Panc1 (cell line): ENCODE results near the gene GALNT16. TPM values are rescaled to one million over a fixed set of nuclear protein-coding genes. Genes with fewer than 3 reads are reported as not detected.
"Not testable (repeated sequence)": the region's sequence is repeated elsewhere in the genome, so short reads cannot be mapped to it uniquely, and the experiment has no call there.

ENCODE experiments used
- ATAC-seq: fragments of 200-7000 bp; cut with Tn5 transposase; 2 replicates; pipeline ENCODE4 v1.9.1; 2020; ENCODE audit warnings: mild to moderate bottlenecking, moderate library complexity
- BruUV-seq: library from RNA; stranded (reverse); fragments of 400-500 nt; replicated peaks from 2 replicates; lab custom pipeline; 2021; lab: Mats Ljungman, UMichigan
- CTCF ChIA-PET: fragments of 300-600 bp; sonication (Branson Sonifier 250); formaldehyde crosslinking; loops from one replicate; lab custom pipeline; 2022; ENCODE audit warnings: antibody characterized with exemption; lab: Charles Lee
- POLR2A ChIA-PET: fragments of 300-600 bp; sonication (Branson Sonifier 250); formaldehyde crosslinking; loops from one replicate; lab custom pipeline; 2022; ENCODE audit warnings: antibody characterized with exemption; lab: Charles Lee
- DNase-seq: peaks from one replicate; pipeline ENCODE4 v3.0.0-alpha.2; 2010; ENCODE audit warnings: low read depth, low spot score
- H3K27ac ChIP-seq: 2 replicates; pipeline ENCODE4 v1.5.1; 2011; ENCODE audit warnings: mild to moderate bottlenecking, low read length, inconsistent platforms
- H3K27me3 ChIP-seq: fragments of 200-500 bp; sonication (Bioruptor generic); 2 replicates; pipeline ENCODE4 v1.6.0; 2014; ENCODE audit warnings: low read length, inconsistent platforms; ENCODE audit not compliant: control insufficient read depth, insufficient read depth
- H3K36me3 ChIP-seq: fragments of 200-500 bp; sonication (Bioruptor generic); 2 replicates; pipeline ENCODE4 v1.5.1; 2014; ENCODE audit warnings: inconsistent platforms, mild to moderate bottlenecking, low read length, moderate library complexity; ENCODE audit not compliant: control insufficient read depth, insufficient read depth
- H3K4me1 ChIP-seq: 2 replicates; pipeline ENCODE4 v1.5.1; 2011; ENCODE audit warnings: inconsistent platforms, mild to moderate bottlenecking, low read length, moderate library complexity; ENCODE audit not compliant: control insufficient read depth, insufficient read depth
- H3K4me3 ChIP-seq, 2 experiments: 2 replicates each; pipeline ENCODE4 v1.5.1; 2011 to 2012; ENCODE audit warnings: low read depth in 2 of 2, low read length in 2 of 2, mild to moderate bottlenecking in 2 of 2, inconsistent platforms in 1 of 2, moderate library complexity in 1 of 2
- H3K9me3 ChIP-seq: fragments of 200-500 bp; sonication (Bioruptor generic); 2 replicates; pipeline ENCODE4 v1.5.1; 2014; ENCODE audit warnings: low read depth, mild to moderate bottlenecking, inconsistent platforms, low read length, moderate library complexity; ENCODE audit not compliant: control insufficient read depth, insufficient read depth
- CTCF ChIP-seq: fragments of 450-650 bp; IDR thresholded peaks from 2 replicates; pipeline ENCODE4 v1.5.1; 2017; ENCODE audit warnings: mild to moderate bottlenecking
- POLR2AphosphoS5 ChIP-seq: IDR thresholded peaks from 2 replicates; pipeline ENCODE4 v1.6.1; 2012; ENCODE audit warnings: mild to moderate bottlenecking, low read depth, low read length, moderate library complexity
- REST ChIP-seq, 2 experiments: IDR thresholded peaks; 2 replicates each; pipeline ENCODE4 v1.6.1; 2011 to 2012; ENCODE audit warnings: low read depth in 2 of 2, control low read depth in 1 of 2, low read length in 1 of 2, mild to moderate bottlenecking in 1 of 2, moderate library complexity in 1 of 2; ENCODE audit not compliant: insufficient read depth in 1 of 2
- SIN3A ChIP-seq: IDR thresholded peaks from 2 replicates; pipeline ENCODE4 v1.6.1; 2012; ENCODE audit warnings: low read depth, mild to moderate bottlenecking, low read length, moderate library complexity, borderline replicate concordance; ENCODE audit not compliant: insufficient read depth
- TCF7L2 ChIP-seq: IDR thresholded peaks from 2 replicates; pipeline ENCODE4 v1.6.1; 2011; ENCODE audit warnings: mild to moderate bottlenecking, low read depth, low read length, inconsistent platforms
- in situ Hi-C: cut with HindIII; loops from 2 replicates; pipeline ENCODE4 v1.10.0; 2016; ENCODE audit warnings: low sequenced_read_pairs, low pct_unique_long_range_greater_than_20kb
- intact Hi-C: fragments of 100-400 bp; cut with micrococcal nuclease; formaldehyde crosslinking; loops from one replicate; pipeline ENCODE4 v1.10.0; 2022; ENCODE audit not compliant: unreplicated experiment
- total RNA-seq: library from RNA; stranded (reverse); gene quantifications from one replicate; pipeline ENCODE4 v1.2.1, GENCODE V29; 2021; ENCODE audit not compliant: unreplicated experiment

Gene GALNT16
- total RNA-seq, 1 experiment from 2014 or later: 0.72 TPM

- TF ChIP-seq POLR2AphosphoS5 (no peak), CTCF (no peak), REST (IDR thresholded peaks at IDR 0.05; ENCODE audit: insufficient read depth in 1 of 2, low read depth in 2 of 2, low read length in 1 of 2) (no peak), SIN3A (no peak), TCF7L2 (no peak)
- in situ Hi-C loops (no loop called here), intact Hi-C loops (no loop called here)
- ChIA-PET CTCF (no interaction called here), POLR2A (no interaction called here)
- Histone ChIP-seq H3K9me3 (no peaks in the 10 kb centered on the region), H3K36me3 (no peaks in the 10 kb centered on the region), H3K27me3 (no peaks in the 10 kb centered on the region), H3K4me1 (no peaks in the 10 kb centered on the region), H3K4me3 (no peak overlapping the region), H3K27ac (no peak overlapping the region)
- BruUV-seq: no TSS peak
- DNase-seq (no peak), ATAC-seq (no peak)
Measured at GRCh38 chr14:69288956-69289705, 29.2 kb downstream of the GALNT16 start.

- Histone ChIP-seq H3K27me3 (no peaks in the 10 kb centered on the region), H3K27ac (no peak overlapping the region), H3K9me3 (no peaks in the 10 kb centered on the region), H3K4me3 (no peak overlapping the region), H3K4me1 (no peaks in the 10 kb centered on the region), H3K36me3 (no peaks in the 10 kb centered on the region)
- ATAC-seq (no peak), DNase-seq (no peak)
- BruUV-seq: no TSS peak
- TF ChIP-seq REST (IDR thresholded peaks at IDR 0.05; ENCODE audit: insufficient read depth in 1 of 2, low read depth in 2 of 2, low read length in 1 of 2): no peak
- TF ChIP-seq POLR2AphosphoS5: no peak
- TF ChIP-seq SIN3A: no peak
- TF ChIP-seq CTCF: no peak
- no peak for TF ChIP-seq TCF7L2
- CTCF ChIA-PET: no interaction called here
- in situ Hi-C loops (no loop called here), intact Hi-C loops (no loop called here)
- POLR2A ChIA-PET: no interaction called here
Measured at GRCh38 chr14:69289811-69290520, 30.0 kb downstream of the GALNT16 start.

- not testable (repeated sequence) for BruUV-seq
Measured at GRCh38 chr14:69290881-69291280, 30.9 kb downstream of the GALNT16 start.

More at GRCh38 chr14:69290881-69291280, 30.9 kb downstream of the GALNT16 start:
- H3K36me3 ChIP-seq, intact Hi-C loops, CTCF ChIA-PET, H3K27me3 ChIP-seq, ATAC-seq, in situ Hi-C loops, H3K4me1 ChIP-seq, H3K4me3 ChIP-seq, H3K9me3 ChIP-seq, DNase-seq, POLR2A ChIA-PET, H3K27ac ChIP-seq: not testable (repeated sequence)
